Activated naive CD8-positive, alpha-beta T cell treated with anti-CD3 and anti-CD28 coated beads, Interleukin-2, amount 10 ng/mL, durations not matched to agents 7 days and 5 days (primary cell): ENCODE measurements around the gene ITGAD. TPM values are rescaled to one million over a fixed set of nuclear protein-coding genes. Genes with fewer than 3 reads are reported as not detected.

Experiments
- ATAC-seq: fragments of 150-1000 bp; cut with Tn5 transposase; one replicate; pipeline ENCODE4 v1.10.0; 2021; ENCODE audit warnings: low read depth, moderate library complexity
- POLR2A ChIA-PET: fragments of 350-600 bp; sonication (Branson Sonifier 250); formaldehyde crosslinking; loops from one replicate; lab custom pipeline; 2021; ENCODE audit warnings: antibody characterized with exemption; lab: Charles Lee
- DNase-seq: peaks from one replicate; pipeline ENCODE4 v3.0.0; 2021
- H3K27ac Mint-ChIP-seq: one replicate; pipeline ENCODE4 v1.8.0; 2022; ENCODE audit warnings: mild to moderate bottlenecking, mixed read lengths
- H3K27me3 Mint-ChIP-seq: one replicate; pipeline ENCODE4 v1.8.0; 2022; ENCODE audit warnings: mild to moderate bottlenecking, moderate library complexity, mixed read lengths
- H3K36me3 Mint-ChIP-seq: one replicate; pipeline ENCODE4 v1.8.0; 2021; ENCODE audit warnings: mild to moderate bottlenecking, mixed read lengths
- H3K4me1 Mint-ChIP-seq: one replicate; pipeline ENCODE4 v1.8.0; 2021; ENCODE audit warnings: mixed read lengths
- H3K4me3 Mint-ChIP-seq: one replicate; pipeline ENCODE4 v1.8.0; 2022; ENCODE audit warnings: mild to moderate bottlenecking, moderate library complexity, mixed read lengths
- H3K9me3 Mint-ChIP-seq: one replicate; pipeline ENCODE4 v1.8.0; 2021; ENCODE audit warnings: mixed read lengths
- total RNA-seq, 2 experiments: library from RNA; stranded (reverse); gene quantifications; one replicate each; pipeline ENCODE4 v1.2.3, GENCODE V29; 2021

Gene ITGAD
- total RNA-seq, 2 experiments from 2014 or later, result 0.09 to 0.28 TPM

DNA sequence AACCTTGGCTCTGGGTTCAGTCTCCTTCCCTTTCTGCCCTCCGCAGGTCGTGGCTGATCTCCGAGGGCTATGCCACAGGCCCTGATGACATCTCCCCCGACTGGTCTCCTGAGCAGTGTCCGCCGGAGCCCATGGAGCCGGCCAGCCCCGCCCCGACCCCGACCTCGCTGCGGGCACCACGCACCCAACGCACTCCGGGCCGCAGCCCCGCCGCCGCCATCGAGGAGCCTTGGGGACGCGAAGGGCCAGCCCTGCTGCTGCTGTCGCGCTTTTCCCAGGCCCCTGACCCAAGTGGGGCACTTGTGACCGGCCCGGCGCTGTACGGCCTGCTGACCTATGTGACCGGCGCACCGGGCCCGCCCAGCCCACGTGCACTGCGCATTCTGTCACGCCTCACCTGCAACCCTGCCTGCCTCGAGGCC, 71.2 kb downstream of the ITGAD start:
- Mint-ChIP-seq H3K4me3 (no peak overlapping the region), H3K27ac (no peak overlapping the region), H3K4me1 (peaks cover 31% of the 10 kb centered on the region), H3K36me3 (peaks cover 10% of the 10 kb centered on the region), H3K9me3 (no peaks in the 10 kb centered on the region), H3K27me3 (no peaks in the 10 kb centered on the region)
- ATAC-seq (no peak), DNase-seq (no peak)
- POLR2A ChIA-PET, result interaction anchor here (0.6 kb wide), 1 partner anchor 22 kb away, joined by 3 read pairs; the partner anchor contains the start of gene ZNF843

DNA sequence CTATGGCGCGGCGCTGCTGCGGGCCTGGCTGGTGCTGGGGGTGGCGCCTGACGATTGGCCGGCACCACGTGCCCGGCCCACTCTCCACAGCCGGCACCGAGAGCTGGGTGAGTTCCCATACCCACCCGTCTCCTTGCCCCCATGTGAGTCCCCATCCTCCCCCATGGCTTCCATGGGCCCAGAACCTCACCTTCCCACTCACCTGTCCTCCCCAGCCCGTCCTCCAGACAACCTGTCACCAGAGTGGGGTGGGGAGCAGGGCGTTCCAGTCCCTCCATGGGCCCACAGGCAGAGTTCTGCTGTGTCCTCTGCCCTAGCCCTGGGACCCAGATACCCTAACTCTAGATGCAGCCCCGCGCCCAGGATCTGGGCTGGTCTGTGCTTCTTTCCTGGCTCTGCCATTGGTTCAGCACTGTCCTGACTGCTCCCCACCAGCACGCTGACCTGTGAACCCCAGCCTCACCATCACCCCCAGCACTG, 71.7 kb downstream of the ITGAD start:
- peaks cover 10% of the 10 kb centered on the region for H3K36me3 Mint-ChIP-seq
- H3K4me1 Mint-ChIP-seq, result peaks cover 30% of the 10 kb centered on the region
- H3K27me3 Mint-ChIP-seq, result no peaks in the 10 kb centered on the region
- POLR2A ChIA-PET, result no interaction called here
- ATAC-seq (no peak), DNase-seq (no peak)
- no peaks in the 10 kb centered on the region for H3K9me3 Mint-ChIP-seq
- peak overlapping the region; percentile 48 for H3K27ac Mint-ChIP-seq
- H3K4me3 Mint-ChIP-seq, result no peak overlapping the region

DNA sequence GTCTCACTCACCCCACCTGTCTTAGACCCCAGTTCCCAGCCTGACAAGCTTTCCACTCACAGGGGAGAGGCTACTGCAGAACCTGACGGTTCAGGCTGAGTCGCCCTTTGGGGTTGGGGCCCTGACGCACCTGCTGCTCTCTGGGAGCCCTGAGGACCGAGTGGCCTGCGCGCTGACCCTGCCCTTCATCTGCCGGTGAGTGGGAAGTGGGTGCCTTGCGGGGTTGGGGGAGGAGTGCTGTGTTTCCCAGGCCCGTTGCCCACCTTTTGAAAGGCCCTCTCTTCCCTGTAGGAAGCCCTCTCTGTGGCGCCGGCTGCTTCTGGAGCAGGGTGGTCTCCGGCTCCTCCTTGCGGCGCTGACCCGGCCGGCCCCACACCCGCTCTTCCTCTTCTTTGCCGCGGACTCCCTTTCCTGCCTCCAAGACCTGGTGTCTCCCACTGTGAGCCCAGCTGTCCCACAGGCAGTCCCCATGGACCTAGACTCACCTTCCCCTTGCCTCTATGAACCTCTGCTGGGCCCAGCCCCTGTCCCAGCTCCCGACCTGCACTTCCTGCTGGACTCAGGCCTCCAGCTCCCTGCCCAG, 72.7 kb downstream of the ITGAD start:
- no peak for ATAC-seq
- DNase-seq, result no peak
- POLR2A ChIA-PET, result interaction anchor here (0.5 kb wide), 1 partner anchor 696 kb away, joined by 3 read pairs; no protein-coding TSS in a partner anchor
- Mint-ChIP-seq H3K4me1 (peaks cover 21% of the 10 kb centered on the region), H3K36me3 (peaks cover 10% of the 10 kb centered on the region), H3K9me3 (no peaks in the 10 kb centered on the region), H3K27ac (peak overlapping the region; percentile 25), H3K27me3 (peaks cover 3% of the 10 kb centered on the region), H3K4me3 (no peak overlapping the region)

DNA sequence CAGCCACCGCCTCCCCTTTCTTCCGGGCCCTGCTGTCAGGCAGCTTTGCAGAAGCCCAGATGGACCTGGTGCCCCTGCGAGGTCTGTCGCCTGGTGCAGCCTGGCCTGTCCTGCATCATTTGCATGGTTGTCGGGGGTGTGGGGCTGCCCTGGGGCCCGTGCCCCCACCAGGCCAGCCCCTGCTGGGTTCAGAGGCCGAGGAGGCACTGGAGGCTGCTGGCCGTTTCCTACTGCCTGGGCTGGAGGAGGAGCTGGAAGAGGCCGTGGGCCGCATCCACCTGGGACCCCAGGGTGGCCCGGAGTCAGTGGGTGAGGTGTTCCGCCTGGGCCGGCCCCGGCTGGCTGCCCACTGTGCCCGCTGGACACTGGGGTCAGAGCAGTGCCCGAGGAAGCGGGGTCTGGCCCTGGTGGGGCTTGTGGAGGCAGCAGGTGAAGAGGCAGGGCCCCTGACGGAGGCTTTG, 73.3 kb downstream of the ITGAD start:
- no peak for DNase-seq
- H3K27ac Mint-ChIP-seq, result peak overlapping the region; percentile 78
- H3K4me3 Mint-ChIP-seq, result no peak overlapping the region
- no peaks in the 10 kb centered on the region for H3K9me3 Mint-ChIP-seq
- POLR2A ChIA-PET, result interaction anchor here (0.5 kb wide), 1 partner anchor 697 kb away, joined by 3 read pairs; no protein-coding TSS in a partner anchor
- no peak for ATAC-seq
- H3K36me3 Mint-ChIP-seq, result peaks cover 10% of the 10 kb centered on the region
- peaks cover 8% of the 10 kb centered on the region for H3K27me3 Mint-ChIP-seq
- peaks cover 17% of the 10 kb centered on the region for H3K4me1 Mint-ChIP-seq

DNA sequence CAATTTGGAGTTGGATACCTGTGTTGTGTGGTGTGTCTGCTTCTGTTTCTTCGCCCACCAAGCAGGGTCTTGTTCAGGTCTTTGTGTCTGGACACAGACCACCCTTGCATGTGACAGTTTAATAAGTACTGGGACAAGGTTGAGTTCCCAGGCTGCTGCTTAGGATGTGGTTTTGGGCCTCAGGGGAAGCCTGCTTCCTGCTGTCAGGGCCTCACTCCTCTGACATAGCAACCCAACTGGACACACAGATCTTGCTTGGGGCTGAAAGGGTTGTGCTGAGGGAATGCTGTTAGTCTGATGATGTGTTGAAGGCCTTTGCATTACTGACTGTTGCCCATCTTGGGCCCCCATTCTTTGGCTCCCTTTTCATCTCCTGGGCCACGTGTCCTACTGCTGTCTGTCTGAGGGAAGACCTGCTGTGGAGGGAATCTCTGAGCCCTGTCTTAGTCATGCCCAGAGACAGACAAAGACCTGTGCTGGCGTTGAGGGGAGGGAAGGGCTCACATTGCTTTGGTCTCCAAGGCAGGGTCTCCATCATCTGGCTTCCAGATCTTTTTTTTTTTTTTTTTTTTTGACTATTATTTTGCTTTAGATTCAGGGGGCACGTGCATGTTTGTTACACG, 74.1 kb downstream of the ITGAD start:
- peak overlapping the region; percentile 28 for H3K4me3 Mint-ChIP-seq

DNA sequence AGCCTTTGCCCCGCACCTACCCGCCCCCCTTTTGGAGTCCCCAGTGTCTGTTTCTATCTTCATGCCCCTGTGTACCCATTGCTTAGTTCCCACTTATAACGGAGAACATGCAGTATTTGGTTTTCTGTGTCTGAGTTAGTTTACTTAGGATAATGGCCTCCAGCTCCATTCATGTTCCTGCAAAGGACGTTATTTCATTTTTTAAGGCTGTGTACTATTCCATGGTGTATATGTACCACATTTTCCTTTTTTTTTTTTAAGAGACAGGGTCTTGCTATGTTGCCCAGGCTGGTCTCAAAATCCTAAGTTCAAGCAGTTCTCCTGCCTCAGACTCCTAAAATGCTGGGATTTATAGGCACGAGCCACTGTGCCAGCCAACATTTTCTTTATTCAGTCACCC, 74.7 kb downstream of the ITGAD start:
- H3K4me3 Mint-ChIP-seq, result no peak overlapping the region
- H3K4me1 Mint-ChIP-seq, result peaks cover 20% of the 10 kb centered on the region
- no peak overlapping the region for H3K27ac Mint-ChIP-seq
- no peaks in the 10 kb centered on the region for H3K9me3 Mint-ChIP-seq
- ATAC-seq, result no peak
- POLR2A ChIA-PET, result no interaction called here
- H3K27me3 Mint-ChIP-seq, result peaks cover 18% of the 10 kb centered on the region
- H3K36me3 Mint-ChIP-seq, result peaks cover 10% of the 10 kb centered on the region
- no peak for DNase-seq

More for the DNA sequence above, 74.1 kb downstream of the ITGAD start:
- ATAC-seq (peak; percentile 74), DNase-seq (no peak)
- Mint-ChIP-seq H3K36me3 (peaks cover 10% of the 10 kb centered on the region), H3K27ac (peak overlapping the region; percentile 78), H3K9me3 (no peaks in the 10 kb centered on the region), H3K4me1 (peaks cover 17% of the 10 kb centered on the region), H3K27me3 (peaks cover 12% of the 10 kb centered on the region)
- POLR2A ChIA-PET, result no interaction called here

DNA sequence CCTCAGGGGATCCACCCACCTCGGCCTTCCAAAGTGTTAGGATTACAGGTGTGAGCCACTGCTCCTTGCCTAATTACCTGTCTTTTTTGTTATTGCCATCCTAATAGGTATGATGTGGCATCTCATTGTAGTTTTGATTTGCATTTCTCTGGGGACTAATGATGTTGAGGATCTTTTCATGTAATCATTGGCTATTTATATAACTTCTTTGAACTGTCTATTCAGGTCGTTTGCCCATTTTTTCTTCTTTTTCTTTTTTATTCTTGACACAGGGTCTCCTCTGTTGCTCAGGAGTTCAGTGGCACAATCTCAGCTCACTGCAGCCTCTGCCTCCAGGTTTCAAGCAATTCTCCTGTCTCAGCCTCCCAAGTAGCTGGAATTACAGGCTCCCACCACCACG, 77.5 kb downstream of the ITGAD start:
- ATAC-seq, result no peak
- no peaks in the 10 kb centered on the region for H3K9me3 Mint-ChIP-seq
- H3K27ac Mint-ChIP-seq, result no peak overlapping the region

DNA sequence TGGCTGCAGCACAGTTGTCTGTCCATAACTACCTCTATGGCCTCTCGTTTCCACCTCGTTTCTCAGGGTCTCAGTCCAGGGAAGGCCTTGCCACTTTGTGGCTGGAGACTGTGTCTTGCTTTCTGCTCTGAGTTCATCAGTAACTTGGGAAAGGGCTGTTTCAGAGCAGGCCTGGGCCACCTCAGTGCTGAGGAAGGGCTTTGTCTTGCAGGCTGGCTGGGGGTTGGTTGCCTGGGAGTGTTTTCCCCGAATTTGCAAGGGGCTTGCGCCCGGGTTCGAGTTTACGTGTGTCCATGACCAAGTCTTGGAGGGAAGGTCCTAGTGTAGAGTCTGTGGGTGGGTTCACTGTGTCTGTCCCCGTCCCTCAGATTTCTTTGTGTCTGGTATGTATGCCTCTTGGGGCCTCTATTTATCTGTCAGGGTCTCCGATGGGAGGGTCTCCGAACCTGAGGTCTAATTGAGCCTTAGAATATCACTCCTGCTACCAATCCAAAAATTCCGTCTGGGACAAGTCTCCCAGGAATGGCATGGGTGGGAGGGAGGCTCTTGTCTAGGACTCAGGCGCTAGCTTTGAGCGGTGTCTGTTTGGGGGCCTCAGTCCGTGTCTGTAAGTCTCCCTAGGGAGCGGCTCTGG, 78.2 kb downstream of the ITGAD start:
- H3K9me3 Mint-ChIP-seq, result no peaks in the 10 kb centered on the region
- ATAC-seq, result no peak
- no peak for DNase-seq
- peaks cover 23% of the 10 kb centered on the region for H3K4me1 Mint-ChIP-seq
- H3K36me3 Mint-ChIP-seq, result peaks cover 2% of the 10 kb centered on the region
- POLR2A ChIA-PET, result interaction anchor here (0.9 kb wide), 1 partner anchor 12 kb away, joined by 3 read pairs; the partner anchor contains the start of gene ARMC5
- no peak overlapping the region for H3K27ac Mint-ChIP-seq
- H3K4me3 Mint-ChIP-seq, result peak overlapping the region; percentile 11
- peaks cover 36% of the 10 kb centered on the region for H3K27me3 Mint-ChIP-seq

More for the DNA sequence above, 77.5 kb downstream of the ITGAD start:
- no peak overlapping the region for H3K4me3 Mint-ChIP-seq
- H3K36me3 Mint-ChIP-seq, result peaks cover 4% of the 10 kb centered on the region
- peaks cover 31% of the 10 kb centered on the region for H3K27me3 Mint-ChIP-seq
- no peak for DNase-seq
- POLR2A ChIA-PET, result interaction anchor here (0.7 kb wide), 1 partner anchor 49 kb away, joined by 6 read pairs; no protein-coding TSS in a partner anchor
- H3K4me1 Mint-ChIP-seq, result peaks cover 21% of the 10 kb centered on the region

DNA sequence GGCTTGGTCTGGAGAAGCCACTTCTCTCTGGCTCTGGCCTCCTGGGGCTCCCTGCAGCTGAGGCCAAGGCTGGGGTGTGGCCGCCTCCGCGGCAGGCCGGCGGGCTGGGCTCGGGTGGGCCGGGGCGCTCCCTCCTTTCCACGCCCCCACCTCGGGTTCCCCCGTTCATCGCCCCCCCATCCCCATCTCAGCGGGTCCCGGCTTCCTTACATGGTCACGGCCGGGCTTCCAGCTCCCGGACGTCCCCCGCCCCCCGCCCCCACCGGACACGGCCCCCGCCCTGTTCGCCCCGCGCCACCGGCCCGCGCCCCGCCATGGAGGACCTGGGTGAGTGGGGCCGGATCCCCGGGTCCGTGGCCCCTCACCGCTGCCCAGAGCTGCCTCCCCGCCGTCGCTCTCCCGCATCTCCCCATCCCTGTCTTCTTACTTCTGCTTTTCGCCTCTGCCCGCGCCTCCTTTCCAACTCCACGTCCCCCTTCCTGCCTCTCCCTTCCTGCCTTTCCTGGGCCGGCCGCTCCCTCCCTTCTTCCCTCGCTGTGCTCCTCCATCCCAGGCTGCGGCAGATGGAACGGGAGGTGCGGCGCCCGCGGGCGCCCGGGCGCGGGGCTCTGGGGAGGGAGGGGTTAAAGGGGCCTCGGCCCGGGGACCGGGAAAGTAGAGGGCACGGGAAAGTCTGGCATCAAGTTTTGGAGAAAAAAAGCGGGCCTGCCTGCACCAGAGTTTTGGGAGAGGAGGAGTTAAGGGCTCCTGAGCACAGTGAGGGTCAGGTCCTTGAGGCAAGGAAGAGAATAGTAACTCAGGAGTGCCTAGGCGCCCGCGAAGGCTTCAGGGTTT, 79.0 kb downstream of the ITGAD start, which contains the start of gene TGFB1I1:
TSS of gene TGFB1I1 (plus strand) at position 278 of the 834 bp plus-strand sequence. CDS start at position 315, 37 bp downstream.
- H3K36me3 Mint-ChIP-seq, result no peaks in the 10 kb centered on the region
- H3K4me1 Mint-ChIP-seq, result peaks cover 21% of the 10 kb centered on the region

DNA sequence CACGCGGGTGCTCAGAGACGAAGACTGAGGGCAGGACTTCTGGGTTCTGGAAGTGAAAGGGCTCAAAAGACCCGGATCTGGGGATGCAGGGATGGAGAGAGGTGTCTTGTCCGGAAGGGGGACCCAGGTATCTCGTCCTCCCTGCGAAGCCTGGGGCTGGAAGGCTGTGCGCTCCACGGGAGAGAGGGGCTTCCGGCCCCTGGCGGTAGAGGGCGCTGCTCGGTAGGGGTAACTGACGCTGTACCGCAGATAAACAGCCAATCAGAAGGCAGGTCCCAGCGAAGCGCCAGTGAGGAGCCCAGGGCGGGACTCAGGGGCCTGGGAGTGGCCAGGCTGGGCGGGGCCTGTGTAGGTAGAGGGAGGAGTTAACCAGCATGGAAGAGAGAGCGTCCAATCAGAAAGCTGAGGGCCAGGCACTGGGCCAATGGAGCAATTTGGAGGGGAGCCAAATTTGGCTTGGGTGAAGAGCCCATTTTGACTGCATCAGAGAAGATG, 79.6 kb downstream of the ITGAD start:
- H3K27ac Mint-ChIP-seq, result no peak overlapping the region
- peak overlapping the region; percentile 77 for H3K4me3 Mint-ChIP-seq
- no peaks in the 10 kb centered on the region for H3K9me3 Mint-ChIP-seq
- ATAC-seq (peak; percentile 41), DNase-seq (peak; percentile 57)
- peaks cover 40% of the 10 kb centered on the region for H3K27me3 Mint-ChIP-seq
- POLR2A ChIA-PET, result no interaction called here
- H3K4me1 Mint-ChIP-seq, result peaks cover 14% of the 10 kb centered on the region
- no peaks in the 10 kb centered on the region for H3K36me3 Mint-ChIP-seq

More for the DNA sequence above, 79.0 kb downstream of the ITGAD start, which contains the start of gene TGFB1I1:
- POLR2A ChIA-PET, result interaction anchor here (0.9 kb wide), 1 partner anchor 13 kb away, joined by 3 read pairs; the partner anchor contains the start of gene ARMC5
- ATAC-seq (no peak), DNase-seq (no peak)
- H3K9me3 Mint-ChIP-seq, result no peaks in the 10 kb centered on the region
- H3K27ac Mint-ChIP-seq, result peak within 1 kb of the TSS; percentile 42
- H3K4me3 Mint-ChIP-seq, result peak within 1 kb of the TSS; percentile 77
- peaks cover 40% of the 10 kb centered on the region for H3K27me3 Mint-ChIP-seq

DNA sequence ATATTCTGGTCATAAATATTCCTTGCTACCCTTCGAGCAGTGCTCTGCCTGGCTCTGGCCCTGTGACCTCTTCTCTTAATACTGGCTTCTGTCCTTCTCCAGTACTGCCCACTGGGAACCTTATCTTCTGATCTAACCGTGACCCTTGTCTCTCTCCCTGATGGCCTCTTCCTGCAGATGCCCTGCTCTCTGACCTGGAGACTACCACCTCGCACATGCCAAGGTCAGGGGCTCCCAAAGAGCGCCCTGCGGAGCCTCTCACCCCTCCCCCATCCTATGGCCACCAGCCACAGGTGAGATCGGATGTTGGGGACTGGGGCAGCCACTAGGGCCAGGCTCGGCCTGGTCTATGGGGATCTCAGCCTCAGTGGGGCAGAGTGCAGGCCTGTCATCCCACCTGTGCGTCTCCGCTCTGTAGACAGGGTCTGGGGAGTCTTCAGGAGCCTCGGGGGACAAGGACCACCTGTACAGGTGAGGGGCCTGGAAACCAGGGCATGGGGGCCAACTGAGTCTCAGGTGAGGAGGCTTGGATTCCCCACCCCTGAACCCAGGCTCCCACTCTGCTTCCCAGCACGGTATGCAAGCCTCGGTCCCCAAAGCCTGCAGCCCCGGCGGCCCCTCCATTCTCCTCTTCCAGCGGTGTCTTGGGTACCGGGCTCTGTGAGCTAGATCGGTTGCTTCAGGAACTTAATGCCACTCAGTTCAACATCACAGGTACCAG, 80.3 kb downstream of the ITGAD start:
- Mint-ChIP-seq H3K4me3 (peak overlapping the region; percentile 77), H3K27me3 (peaks cover 40% of the 10 kb centered on the region), H3K27ac (no peak overlapping the region), H3K36me3 (no peaks in the 10 kb centered on the region), H3K9me3 (no peaks in the 10 kb centered on the region), H3K4me1 (peaks cover 10% of the 10 kb centered on the region)
- DNase-seq, result no peak
- POLR2A ChIA-PET, result interaction anchor here (1.2 kb wide), 1 partner anchor 13 kb away, joined by 11 read pairs; the partner anchor contains the start of gene ARMC5
- no peak for ATAC-seq
